GM12891 (cell line): ENCODE data around the gene BTBD9.

Experiments
- DNase-seq: peaks from one replicate; pipeline ENCODE4 v3.0.0; 2011; ENCODE audit warnings: low spot score; ENCODE audit not compliant: insufficient read length
- FAIRE-seq: peaks from 2 replicates; lab custom pipeline; 2011; peaks lifted over from hg19 to GRCh38; lab: Jason Lieb, UNC
- PAX5 ChIP-seq: IDR thresholded peaks from 2 replicates; pipeline ENCODE4 v1.6.1; 2011; ENCODE audit warnings: low read length, moderate library complexity, mild to moderate bottlenecking; ENCODE audit not compliant: insufficient read depth, severe bottlenecking
- POLR2A ChIP-seq: IDR thresholded peaks from 2 replicates; pipeline ENCODE4 v1.6.1; 2011; ENCODE audit warnings: low read depth, low read length, control low read depth
- POLR2AphosphoS5 ChIP-seq: IDR thresholded peaks from 2 replicates; pipeline ENCODE4 v1.6.1; 2011; ENCODE audit warnings: low read depth, low read length, control low read depth
- POU2F2 ChIP-seq: IDR thresholded peaks from 2 replicates; pipeline ENCODE4 v1.6.1; 2011; ENCODE audit warnings: low read depth, mild to moderate bottlenecking, control low read depth, low read length, moderate library complexity
- SPI1 ChIP-seq: IDR thresholded peaks from 2 replicates; pipeline ENCODE4 v1.6.1; 2011; ENCODE audit warnings: low read depth, low read length, control low read depth
- TAF1 ChIP-seq: IDR thresholded peaks from 2 replicates; pipeline ENCODE4 v1.6.1; 2011; ENCODE audit warnings: low read depth, low read length, control low read depth

The BTBD9 gene

DNA sequence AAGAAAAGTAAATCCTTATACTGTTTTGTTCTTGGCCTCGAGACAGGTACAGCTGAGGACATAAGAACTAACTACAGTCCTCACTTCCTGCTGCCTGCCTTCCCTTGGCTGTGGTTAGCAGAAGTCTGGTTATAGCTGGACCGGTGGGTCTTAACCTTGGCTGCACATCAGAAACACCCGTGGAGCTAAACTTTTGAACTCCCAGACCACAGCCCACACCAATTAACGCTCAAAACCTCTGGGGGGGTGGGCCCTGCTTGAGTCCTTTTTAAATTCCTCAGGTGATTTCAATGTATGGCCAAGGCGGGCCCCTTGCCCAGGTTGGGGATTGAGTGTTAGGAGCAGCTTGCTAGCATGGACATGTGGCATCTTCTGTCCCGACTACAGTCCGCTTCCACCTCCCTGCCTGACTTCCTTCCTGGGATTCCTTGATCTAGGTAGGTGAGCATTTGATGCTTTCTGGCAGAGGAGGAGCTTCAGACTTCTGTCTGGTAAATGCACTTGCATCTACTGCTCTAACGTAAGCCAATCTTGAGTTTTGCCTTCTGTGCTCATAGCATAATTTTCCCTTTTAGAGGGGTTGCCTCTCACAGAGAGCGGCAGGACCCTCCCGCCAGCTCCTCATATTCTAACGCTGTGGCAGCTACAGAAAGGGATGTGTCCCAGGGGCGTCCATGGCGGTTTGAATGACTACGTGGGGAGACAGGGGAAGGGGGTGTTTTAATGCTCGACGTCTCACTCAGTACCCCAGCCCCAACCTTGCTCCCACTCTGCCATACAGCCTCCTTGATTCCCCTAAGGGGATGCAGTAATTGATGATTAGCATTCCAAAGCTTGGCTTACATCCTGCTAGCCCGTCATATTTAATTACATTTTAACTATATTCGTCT is 430.1 kb downstream of the BTBD9 start:
- DNase-seq = no peak
- no peak for FAIRE-seq
- no peak for TF ChIP-seq POU2F2
- TF ChIP-seq SPI1 = 0 out of 2 replicates have a peak, but pooled peaks have one; percentile 8

DNA sequence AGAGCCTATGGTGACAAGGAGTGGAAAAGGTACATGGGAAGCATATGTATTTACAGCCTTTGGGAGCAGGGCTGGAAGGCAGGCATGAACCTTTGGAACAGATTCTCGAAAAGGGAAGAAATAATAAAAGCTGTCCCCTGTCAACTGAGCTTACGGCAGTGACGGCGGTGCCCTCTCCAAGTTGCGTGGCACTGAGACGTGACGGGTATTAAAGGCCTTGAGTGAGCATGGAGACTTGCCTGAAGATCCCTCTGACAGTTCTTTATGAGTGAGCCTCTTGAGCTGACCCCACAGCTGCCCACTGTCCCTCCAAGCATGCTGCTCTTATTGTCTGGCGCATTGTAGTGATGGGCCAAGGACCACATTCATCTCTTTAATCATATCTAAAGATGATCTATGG is 431.7 kb downstream of the BTBD9 start:
- TF ChIP-seq PAX5 (no peak), POLR2AphosphoS5 (no peak), TAF1 (no peak), SPI1 (no peak), POLR2A (no peak), POU2F2 (no peak)
- FAIRE-seq = no peak
- no peak for DNase-seq

DNA sequence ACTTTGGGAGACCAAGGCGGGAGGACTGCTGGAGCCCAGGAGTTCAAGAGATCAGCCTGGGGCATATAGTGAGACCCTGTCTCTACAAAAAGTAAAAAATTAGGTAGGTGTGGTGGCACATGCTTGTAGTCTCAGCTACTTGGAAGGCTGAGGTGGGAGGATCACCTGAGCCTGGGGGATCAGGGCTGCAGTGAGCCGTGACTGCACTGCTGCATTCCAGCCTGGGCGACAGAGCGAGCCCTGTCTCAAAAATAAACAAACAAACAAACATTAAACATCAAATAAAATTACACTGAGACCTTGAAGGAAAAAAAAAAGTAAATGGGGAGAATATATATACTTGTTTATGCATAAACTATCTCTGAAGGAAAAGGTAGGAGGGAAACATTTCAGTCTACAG is 432.4 kb downstream of the BTBD9 start:
- TF ChIP-seq TAF1 = no peak
- TF ChIP-seq PAX5 = no peak
- no peak for TF ChIP-seq POU2F2
- TF ChIP-seq SPI1 = no peak
- TF ChIP-seq POLR2A = no peak
- no peak for TF ChIP-seq POLR2AphosphoS5
- FAIRE-seq (no peak), DNase-seq (no peak)

DNA sequence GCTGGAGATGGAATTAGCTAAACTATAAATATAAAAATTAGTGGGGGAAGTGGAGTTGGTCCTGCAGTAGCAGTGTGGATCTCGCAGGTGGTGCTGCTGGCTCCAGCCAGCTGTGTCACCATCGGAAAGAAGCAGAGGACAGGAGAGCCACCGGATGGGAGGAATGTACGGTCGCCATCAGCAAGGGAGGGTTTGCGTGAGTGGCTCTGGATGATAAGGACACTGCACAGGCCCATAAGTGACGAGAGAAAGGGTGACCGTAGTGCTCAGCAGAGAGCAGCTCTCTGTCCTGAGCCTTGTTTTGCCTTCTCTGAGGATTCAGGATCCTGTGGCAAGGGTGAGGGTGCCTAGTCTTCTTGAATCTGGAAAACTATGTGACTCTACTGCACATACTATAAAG is 441.5 kb downstream of the BTBD9 start:
- DNase-seq = no peak
- no peak for TF ChIP-seq POLR2AphosphoS5
- no peak for TF ChIP-seq POLR2A
- TF ChIP-seq SPI1 = no peak
- no peak for TF ChIP-seq TAF1
- no peak for TF ChIP-seq PAX5
- TF ChIP-seq POU2F2 = no peak
- FAIRE-seq = no peak

DNA sequence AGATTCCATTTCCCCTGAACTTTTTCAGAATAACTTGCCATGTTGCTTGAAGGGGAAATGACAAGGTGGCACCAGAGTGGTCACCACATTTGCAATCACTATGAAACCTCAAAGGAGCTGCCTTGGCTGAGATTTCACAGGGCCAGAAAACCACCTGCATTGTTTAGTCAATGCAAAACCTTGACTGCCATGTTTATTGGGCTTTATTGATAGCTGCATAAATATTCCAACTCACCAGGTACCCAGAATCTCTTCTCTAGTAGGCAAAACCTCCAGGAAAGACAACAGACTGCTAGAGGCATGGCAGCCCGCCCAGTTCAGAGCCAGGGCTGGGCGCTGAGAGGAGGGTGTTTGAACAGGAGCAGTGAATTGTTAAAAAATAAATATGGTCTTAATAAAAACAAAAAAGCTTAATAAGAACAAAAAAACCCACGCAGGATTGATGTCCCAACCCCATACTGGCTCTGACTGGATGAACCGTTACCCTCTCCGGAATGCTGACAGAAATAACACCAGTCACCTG is 444.6 kb downstream of the BTBD9 start:
- DNase-seq (no peak), FAIRE-seq (no peak)
- no peak for TF ChIP-seq SPI1
- TF ChIP-seq POLR2AphosphoS5 = no peak
- no peak for TF ChIP-seq TAF1
- TF ChIP-seq PAX5 = no peak
- no peak for TF ChIP-seq POLR2A
- TF ChIP-seq POU2F2 = no peak

DNA sequence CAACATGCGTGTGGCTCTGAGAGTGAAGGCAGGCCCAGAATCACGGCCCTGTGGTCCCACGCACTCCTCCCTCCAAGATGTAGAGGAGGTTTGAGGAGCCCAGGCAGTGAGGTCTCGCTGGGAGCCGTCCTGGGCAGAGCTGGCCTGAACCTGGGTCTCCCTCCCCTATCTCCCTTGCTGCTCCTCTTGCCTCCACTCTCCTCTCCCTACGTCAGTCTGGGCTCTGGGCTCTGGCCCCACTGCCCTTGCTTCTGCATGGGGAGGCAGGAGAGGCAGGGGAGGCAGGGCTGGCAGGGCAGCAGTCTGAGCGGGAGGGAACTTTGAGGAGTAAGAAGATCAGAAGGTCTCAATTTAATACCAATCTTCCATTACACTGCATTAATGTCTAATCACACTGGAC is 445.1 kb downstream of the BTBD9 start:
- no peak for TF ChIP-seq SPI1
- no peak for TF ChIP-seq TAF1
- no peak for TF ChIP-seq POLR2A
- no peak for TF ChIP-seq PAX5
- no peak for TF ChIP-seq POLR2AphosphoS5
- TF ChIP-seq POU2F2 = no peak
- FAIRE-seq = no peak

DNA sequence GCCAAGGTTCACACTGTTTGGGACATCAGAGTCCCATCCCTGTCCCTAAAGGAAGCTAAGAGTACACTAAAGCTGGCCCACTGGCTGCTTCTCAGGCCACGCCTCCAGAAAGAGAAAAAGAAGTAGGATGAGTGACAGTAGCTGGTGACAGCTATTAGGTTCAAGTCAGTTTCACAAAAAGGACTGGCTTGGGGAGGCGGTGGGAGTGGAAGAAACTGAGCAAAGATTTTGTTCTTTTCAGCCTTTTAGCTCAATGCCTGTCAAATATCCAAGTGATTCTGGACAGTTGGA is 445.5 kb downstream of the BTBD9 start:
- TF ChIP-seq POLR2A = no peak
- TF ChIP-seq TAF1 = no peak
- TF ChIP-seq PAX5 = no peak
- no peak for TF ChIP-seq SPI1
- no peak for TF ChIP-seq POLR2AphosphoS5
- no peak for TF ChIP-seq POU2F2
- FAIRE-seq (no peak), DNase-seq (no peak)

More for the DNA sequence above, 445.1 kb downstream of the BTBD9 start:
- DNase-seq = no peak

DNA sequence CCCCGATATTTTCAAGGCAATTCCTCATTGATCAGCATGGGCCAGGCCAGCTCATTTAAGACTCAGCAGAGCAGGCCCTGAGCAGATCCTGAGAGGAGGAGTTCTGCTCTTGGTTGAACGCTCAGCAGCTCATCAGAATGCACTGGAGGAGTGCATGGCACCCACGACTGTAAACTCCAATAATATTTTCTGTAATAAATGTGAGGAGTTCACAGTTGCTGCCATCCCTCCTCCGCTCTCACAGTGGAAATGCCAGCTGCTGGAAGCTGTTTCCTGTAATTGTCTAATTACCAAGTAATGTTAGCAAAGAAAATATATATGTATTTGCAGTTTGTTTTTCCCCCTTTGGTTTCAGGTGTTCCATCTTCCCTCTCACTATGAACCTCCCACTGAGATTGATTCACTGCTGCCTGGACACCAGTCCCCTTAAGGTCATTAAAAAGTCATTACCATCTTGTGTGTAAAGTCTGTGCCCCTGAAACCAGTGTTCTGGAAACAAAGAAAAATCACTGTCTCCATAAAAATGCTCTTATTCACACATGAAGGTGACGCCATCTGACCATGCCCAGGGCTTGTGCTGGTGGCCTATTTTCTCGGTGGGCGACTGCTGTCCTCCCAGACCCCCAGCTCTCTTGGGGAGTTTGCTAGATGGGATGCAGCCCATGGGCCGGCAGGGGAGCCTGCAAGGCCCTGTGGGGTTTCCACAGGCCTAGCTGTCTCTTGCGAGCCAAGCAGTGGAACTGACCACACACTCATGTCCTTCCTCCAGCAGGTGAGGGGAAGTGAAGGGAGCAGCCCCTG is 446.0 kb downstream of the BTBD9 start:
- DNase-seq (no peak), FAIRE-seq (no peak)
- no peak for TF ChIP-seq POLR2AphosphoS5
- no peak for TF ChIP-seq SPI1
- no peak for TF ChIP-seq POU2F2
- TF ChIP-seq TAF1 = no peak
- TF ChIP-seq POLR2A = no peak
- no peak for TF ChIP-seq PAX5

DNA sequence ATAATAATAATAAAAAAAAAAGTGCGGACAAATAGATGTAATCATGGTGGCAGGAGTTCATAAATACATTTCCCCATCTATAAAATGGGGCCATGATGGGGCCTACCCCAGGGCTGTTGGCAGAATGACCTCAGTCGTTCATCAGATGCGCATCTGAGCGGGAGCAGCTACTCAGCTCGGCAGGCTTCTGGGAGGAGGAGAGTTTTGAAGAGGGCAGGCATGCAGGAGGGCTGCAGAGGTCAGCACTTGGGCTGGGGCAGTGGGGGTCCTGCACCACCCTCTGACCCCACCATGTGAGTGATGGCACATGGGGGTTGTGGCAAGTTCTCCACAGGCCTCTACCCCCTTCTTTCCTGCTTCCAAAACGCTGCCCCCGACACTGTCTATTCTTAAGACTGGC is 446.7 kb downstream of the BTBD9 start:
- DNase-seq = no peak
- FAIRE-seq = no peak
- no peak for TF ChIP-seq TAF1
- TF ChIP-seq SPI1 = no peak
- no peak for TF ChIP-seq PAX5
- no peak for TF ChIP-seq POLR2AphosphoS5
- TF ChIP-seq POU2F2 = no peak
- no peak for TF ChIP-seq POLR2A
